T-cell (primary cell): Measurements from ENCODE around the gene RNF214. TPM values are rescaled to one million over a fixed set of nuclear protein-coding genes. Genes with fewer than 3 reads are reported as not detected.
"Not testable (repeated sequence)": the region's sequence is repeated elsewhere in the genome, so short reads cannot be mapped to it uniquely, and the experiment has no call there.

ENCODE experiments used
- ATAC-seq, 4 experiments: fragments of 200-7000 bp in 3 of 4; fragments of 150-1000 bp in 1 of 4; cut with Tn5 transposase; replicated peaks in 1 of 4; 1 replicate in 3 of 4; 2 replicates in 1 of 4; pipeline ENCODE4 v1.10.0; 2021; ENCODE audit warnings: moderate library complexity in 3 of 4, mild to moderate bottlenecking in 2 of 4, moderate number of reproducible peaks in 1 of 4
- CTCF ChIA-PET, 2 donors: fragments of 300-600 bp; sonication (Branson Sonifier 250); formaldehyde crosslinking; loops; one replicate each; lab custom pipeline; 2022; ENCODE audit warnings: antibody characterized with exemption in 2 of 2; lab: Charles Lee
- POLR2A ChIA-PET, 2 donors: fragments of 300-600 bp; sonication (Branson Sonifier 250); formaldehyde crosslinking; loops; one replicate each; lab custom pipeline; 2022; ENCODE audit warnings: antibody characterized with exemption in 2 of 2; lab: Charles Lee
- DNase-seq, 35 experiments: peaks; one replicate each; pipeline versions ENCODE4 v3.0.0 to v3.0.0-alpha.2; 2013 to 2023
- H3K27ac ChIP-seq: one replicate; pipeline ENCODE4 v1.5.1; 2013; ENCODE audit warnings: low read length
- H3K27me3 ChIP-seq, 2 experiments: replicated peaks in 1 of 2; 1 replicate in 1 of 2; 2 replicates in 1 of 2; pipeline versions ENCODE4 v1.6.1 to v1.7.0; 2013; ENCODE audit warnings: low read length in 1 of 2, mixed read lengths in 1 of 2; ENCODE audit not compliant: control insufficient read depth in 2 of 2, insufficient read depth in 2 of 2; ENCODE audit errors: extremely low read depth in 1 of 2
- H3K36me3 ChIP-seq, 2 donors: 1 replicate in 1 of 2; 2 replicates in 1 of 2; pipeline versions ENCODE4 v1.6.1 to v1.7.0; 2013; ENCODE audit warnings: low read length in 1 of 2; ENCODE audit not compliant: control insufficient read depth in 2 of 2, insufficient read depth in 1 of 2; ENCODE audit errors: extremely low read depth in 1 of 2
- H3K4me1 ChIP-seq, 2 experiments: 1 replicate in 1 of 2; 2 replicates in 1 of 2; pipeline versions ENCODE4 v1.6.1 to v1.7.0; 2013; ENCODE audit warnings: low read length in 2 of 2, mixed read lengths in 1 of 2; ENCODE audit not compliant: insufficient read depth in 2 of 2, control insufficient read depth in 1 of 2; ENCODE audit errors: extremely low read depth in 1 of 2
- H3K4me3 ChIP-seq, 2 donors: 1 replicate in 1 of 2; 2 replicates in 1 of 2; pipeline versions ENCODE4 v1.5.1 to v1.7.0; 2013; ENCODE audit warnings: mild to moderate bottlenecking in 2 of 2, low read length in 1 of 2, moderate library complexity in 1 of 2; ENCODE audit not compliant: control insufficient read depth in 1 of 2; ENCODE audit errors: extremely low read depth in 1 of 2
- H3K9me3 ChIP-seq: 2 replicates; pipeline ENCODE4 v1.7.0; 2013
- H3K27ac Mint-ChIP-seq, 2 donors: one replicate each; pipeline ENCODE4 v1.8.0; 2020 to 2021; ENCODE audit warnings: mild to moderate bottlenecking in 2 of 2, mixed read lengths in 2 of 2
- H3K27me3 Mint-ChIP-seq, 2 donors: one replicate each; pipeline ENCODE4 v1.8.0; 2021 to 2022; ENCODE audit warnings: mixed read lengths in 2 of 2
- H3K36me3 Mint-ChIP-seq: one replicate; pipeline ENCODE4 v1.8.0; 2021; ENCODE audit warnings: mixed read lengths
- H3K4me1 Mint-ChIP-seq, 3 donors: one replicate each; pipeline ENCODE4 v1.8.0; 2020 to 2022; ENCODE audit warnings: mixed read lengths in 3 of 3, mild to moderate bottlenecking in 1 of 3
- H3K4me3 Mint-ChIP-seq, 3 donors: one replicate each; pipeline ENCODE4 v1.8.0; 2020 to 2022; ENCODE audit warnings: mild to moderate bottlenecking in 3 of 3, mixed read lengths in 3 of 3, moderate library complexity in 3 of 3
- H3K9me3 Mint-ChIP-seq, 3 donors: one replicate each; pipeline ENCODE4 v1.8.0; 2020 to 2022; ENCODE audit warnings: mixed read lengths in 3 of 3
- WGBS: methylation state at CpG from one replicate; pipeline ENCODE4 v1.1.5; 2013; ENCODE audit warnings: missing lambda C conversion rate; ENCODE audit not compliant: insufficient coverage; 5-methylcytosine and 5-hydroxymethylcytosine counted together
- total RNA-seq, 35 experiments: library from RNA in 6 of 35; stranded (reverse) in 6 of 35; fragments of 120-200 nt in 1 of 35; gene quantifications; one replicate each; pipeline versions ENCODE4 v1.2.1 to v1.2.4 and lab custom pipeline; 2013 to 2026

The RNF214 gene
- total RNA-seq, 5 donors from 2014 or later (not counting 1 experiment from before 2014, with no cell fraction given), result 21.6 to 31.7 (median 30.5) TPM

GRCh38 chr11:117269856-117270255, 37.4 kb downstream of the RNF214 start:
- no peak overlapping the region for H3K4me3 Mint-ChIP-seq
- peaks cover 3 to 7% (median 7%) of the 10 kb centered on the region in 3 donors for H3K4me1 Mint-ChIP-seq
- CTCF ChIA-PET, result interaction anchor here in 1 of 2 donors (0.7 kb wide), 1 partner anchor 270 kb away, joined by 7 read pairs; no protein-coding TSS in a partner anchor
- Histone ChIP-seq H3K4me3 (no peak overlapping the region), H3K36me3 (peaks cover 0 to 3% of the 10 kb centered on the region in 2 donors), H3K27ac (no peak overlapping the region), H3K27me3 (no peaks in the 10 kb centered on the region), H3K9me3 (no peaks in the 10 kb centered on the region), H3K4me1 (peaks cover 0 to 5% of the 10 kb centered on the region in 2 experiments)
- no CpG with 5 or more reads among the region's 2 CpGs for whole genome bisulfite sequencing
- H3K27me3 Mint-ChIP-seq, result no peaks in the 10 kb centered on the region
- peaks cover 0 to 4% (median 0%) of the 10 kb centered on the region in 3 donors for H3K9me3 Mint-ChIP-seq
- no peak for ATAC-seq
- H3K36me3 Mint-ChIP-seq, result peaks cover 54% of the 10 kb centered on the region
- POLR2A ChIA-PET, result no interaction called here
- H3K27ac Mint-ChIP-seq, result no peak overlapping the region
- no peak for DNase-seq

- ATAC-seq (no peak), DNase-seq (no peak)
- WGBS, result 95% methylated on average over 2 of the region's 4 CpGs
- H3K36me3 Mint-ChIP-seq, result peaks cover 57% of the 10 kb centered on the region
- peaks cover 0 to 5% of the 10 kb centered on the region in 2 experiments for H3K4me1 ChIP-seq
- no peak overlapping the region for H3K27ac ChIP-seq
- H3K27me3 Mint-ChIP-seq, result no peaks in the 10 kb centered on the region
- ChIA-PET CTCF (interaction anchor here in 1 of 2 donors (0.6 kb wide), 1 partner anchor 8 kb away, joined by 5 read pairs; no protein-coding TSS in a partner anchor), POLR2A (no interaction called here)
- peaks cover 14 to 21% (median 17%) of the 10 kb centered on the region in 3 donors for H3K4me1 Mint-ChIP-seq
- H3K27ac Mint-ChIP-seq, result no peak overlapping the region
- H3K4me3 ChIP-seq, result no peak overlapping the region
- no peaks in the 10 kb centered on the region for H3K27me3 ChIP-seq
- H3K9me3 ChIP-seq, result no peaks in the 10 kb centered on the region
- peaks cover 0 to 6% of the 10 kb centered on the region in 2 donors for H3K36me3 ChIP-seq
- H3K4me3 Mint-ChIP-seq, result no peak overlapping the region
- H3K9me3 Mint-ChIP-seq, result peaks cover 0 to 4% (median 0%) of the 10 kb centered on the region in 3 donors
Observed at GRCh38 chr11:117271208-117271607, 38.7 kb downstream of the RNF214 start.

GRCh38 chr11:117272175-117272574, 39.7 kb downstream of the RNF214 start:
- DNase-seq, CTCF ChIA-PET, ATAC-seq, H3K4me3 Mint-ChIP-seq, H3K4me3 ChIP-seq, H3K9me3 ChIP-seq, H3K27me3 ChIP-seq, H3K27ac Mint-ChIP-seq, H3K36me3 ChIP-seq, H3K27me3 Mint-ChIP-seq, H3K9me3 Mint-ChIP-seq, H3K4me1 ChIP-seq, H3K27ac ChIP-seq: not testable (repeated sequence)
- Mint-ChIP-seq H3K4me1 (peaks cover 14 to 21% (median 17%) of the 10 kb centered on the region in 3 donors), H3K36me3 (peaks cover 50% of the 10 kb centered on the region)
- POLR2A ChIA-PET, result interaction anchor here in 1 of 2 donors (0.6 kb wide), 1 partner anchor 27 kb away, joined by 7 read pairs; no protein-coding TSS in a partner anchor
- no CpG with 5 or more reads among the region's 5 CpGs for WGBS

- ATAC-seq (no peak), DNase-seq (no peak)
- no peak overlapping the region for H3K4me3 ChIP-seq
- WGBS, result 95% methylated on average over 6 of the region's 9 CpGs
- no peak overlapping the region for H3K27ac ChIP-seq
- Mint-ChIP-seq H3K36me3 (peaks cover 38% of the 10 kb centered on the region), H3K4me3 (no peak overlapping the region), H3K9me3 (peaks cover 0 to 4% (median 0%) of the 10 kb centered on the region in 3 donors), H3K27ac (peak overlapping the region; percentile 68 to 80), H3K4me1 (peaks cover 17 to 29% (median 21%) of the 10 kb centered on the region in 3 donors), H3K27me3 (no peaks in the 10 kb centered on the region)
- H3K4me1 ChIP-seq, result peaks cover 0 to 9% of the 10 kb centered on the region in 2 experiments
- ChIA-PET POLR2A (no interaction called here), CTCF (interaction anchor here in 1 of 2 donors (0.6 to 1.0 kb wide), 2 partner anchors 46 to 1895 kb away, joined by 3 to 4 read pairs; no protein-coding TSS in a partner anchor)
- no peaks in the 10 kb centered on the region for H3K9me3 ChIP-seq
- H3K27me3 ChIP-seq, result no peaks in the 10 kb centered on the region
- H3K36me3 ChIP-seq, result peaks cover 0 to 6% of the 10 kb centered on the region in 2 donors
Observed at GRCh38 chr11:117273550-117274289, 41.2 kb downstream of the RNF214 start.

- H3K27ac Mint-ChIP-seq, result peak overlapping the region; percentile 82 to 90
- H3K36me3 Mint-ChIP-seq, result peaks cover 44% of the 10 kb centered on the region
- peak overlapping the region; percentile 21 for H3K27ac ChIP-seq
- H3K4me1 ChIP-seq, result peaks cover 2 to 32% of the 10 kb centered on the region in 2 experiments
- ChIA-PET POLR2A (no interaction called here), CTCF (no interaction called here)
- ATAC-seq, result no peak
- peaks cover 30 to 69% (median 47%) of the 10 kb centered on the region in 3 donors for H3K4me1 Mint-ChIP-seq
- peaks cover 0 to 3% (median 0%) of the 10 kb centered on the region in 3 donors for H3K9me3 Mint-ChIP-seq
- no peaks in the 10 kb centered on the region for H3K27me3 Mint-ChIP-seq
- H3K36me3 ChIP-seq, result peaks cover 14 to 22% of the 10 kb centered on the region in 2 donors
- no peak for DNase-seq
- H3K4me3 ChIP-seq, result no peak overlapping the region
- H3K4me3 Mint-ChIP-seq, result no peak overlapping the region
- H3K9me3 ChIP-seq, result no peaks in the 10 kb centered on the region
- H3K27me3 ChIP-seq, result no peaks in the 10 kb centered on the region
- no CpG with 5 or more reads among the region's 2 CpGs for WGBS
Observed at GRCh38 chr11:117278347-117278746, 45.9 kb downstream of the RNF214 start.

- Mint-ChIP-seq H3K36me3 (peaks cover 48% of the 10 kb centered on the region), H3K4me1 (peaks cover 24 to 65% (median 47%) of the 10 kb centered on the region in 3 donors), H3K27ac (peak overlapping the region; percentile 92 to 99), H3K4me3 (peak overlapping the region; percentile 68 to 75 (median 71)), H3K27me3 (no peaks in the 10 kb centered on the region), H3K9me3 (no peaks in the 10 kb centered on the region)
- Histone ChIP-seq H3K27ac (peak overlapping the region; percentile 63), H3K4me3 (peak overlapping the region in 1 of 2 donors; percentile 45), H3K9me3 (no peaks in the 10 kb centered on the region), H3K36me3 (peaks cover 19 to 36% of the 10 kb centered on the region in 2 donors), H3K4me1 (peaks cover 2 to 27% of the 10 kb centered on the region in 2 experiments), H3K27me3 (no peaks in the 10 kb centered on the region)
- ATAC-seq (peak; percentile 55 to 90 (median 76)), DNase-seq (peak in 1 of 35 experiments; percentile 24)
- POLR2A ChIA-PET, result no interaction called here
- CTCF ChIA-PET, result no interaction called here
- WGBS, result no CpG with 5 or more reads among the region's 4 CpGs
Observed at GRCh38 chr11:117279711-117280376, 47.4 kb downstream of the RNF214 start.
